Testis (tissue), 2 donors: ENCODE results near the gene UTP20.

Experiments
- POLR2A ChIP-seq: fragments of 450-650 bp; IDR thresholded peaks from one replicate; pipeline ENCODE4 v1.6.1; 2017; ENCODE audit warnings: antibody characterized with exemption, mild to moderate bottlenecking, moderate library complexity
- TF ChIP-seq, protein P1 (sequence below), 3 experiments: fragments of 450-650 bp in 2 of 3; fragments of 200-600 bp in 1 of 3; sonication (generic) in 1 of 3; IDR thresholded peaks; one replicate each; pipeline ENCODE4 v1.5.1; 2016 to 2019; ENCODE audit warnings: antibody characterized with exemption in 3 of 3, mild to moderate bottlenecking in 2 of 3, moderate library complexity in 1 of 3

DNA sequence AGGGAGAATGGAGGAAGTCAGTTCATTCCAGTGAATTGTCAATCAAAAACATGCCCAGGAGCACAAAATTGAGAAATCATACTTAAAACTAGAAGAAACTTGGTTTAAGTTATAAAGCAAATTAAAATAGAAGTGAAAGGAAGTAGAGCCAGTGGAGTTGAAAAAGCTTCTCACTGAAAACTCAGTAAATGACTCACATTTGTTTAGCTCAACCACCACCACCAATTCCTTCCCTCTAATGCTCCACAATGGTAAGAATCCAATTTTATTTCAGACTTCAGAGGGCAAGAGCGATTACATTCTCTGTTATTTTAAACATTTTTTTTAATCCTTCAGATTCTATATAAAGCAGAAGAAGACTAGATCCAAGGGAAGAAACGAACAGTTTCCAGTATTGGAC lies 19.4 kb downstream of the UTP20 start:
- TF ChIP-seq POLR2A = no peak
- TF ChIP-seq, protein P1, sequence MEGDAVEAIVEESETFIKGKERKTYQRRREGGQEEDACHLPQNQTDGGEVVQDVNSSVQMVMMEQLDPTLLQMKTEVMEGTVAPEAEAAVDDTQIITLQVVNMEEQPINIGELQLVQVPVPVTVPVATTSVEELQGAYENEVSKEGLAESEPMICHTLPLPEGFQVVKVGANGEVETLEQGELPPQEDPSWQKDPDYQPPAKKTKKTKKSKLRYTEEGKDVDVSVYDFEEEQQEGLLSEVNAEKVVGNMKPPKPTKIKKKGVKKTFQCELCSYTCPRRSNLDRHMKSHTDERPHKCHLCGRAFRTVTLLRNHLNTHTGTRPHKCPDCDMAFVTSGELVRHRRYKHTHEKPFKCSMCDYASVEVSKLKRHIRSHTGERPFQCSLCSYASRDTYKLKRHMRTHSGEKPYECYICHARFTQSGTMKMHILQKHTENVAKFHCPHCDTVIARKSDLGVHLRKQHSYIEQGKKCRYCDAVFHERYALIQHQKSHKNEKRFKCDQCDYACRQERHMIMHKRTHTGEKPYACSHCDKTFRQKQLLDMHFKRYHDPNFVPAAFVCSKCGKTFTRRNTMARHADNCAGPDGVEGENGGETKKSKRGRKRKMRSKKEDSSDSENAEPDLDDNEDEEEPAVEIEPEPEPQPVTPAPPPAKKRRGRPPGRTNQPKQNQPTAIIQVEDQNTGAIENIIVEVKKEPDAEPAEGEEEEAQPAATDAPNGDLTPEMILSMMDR (IDR thresholded peaks at IDR 0.05) = no peak
